Hematopoietic multipotent progenitor cell treated with erythropoietin and hydrocortisone succinate and interleukin-3 and kit ligand, for 8 days (in vitro differentiated cells): ENCODE measurements around the gene EN1.

Experiments used
- DNase-seq: peaks from one replicate; pipeline ENCODE4 v3.0.0-alpha.2; 2015

EN1 gene

GRCh38 chr2:118842661-118843482 is 4.6 kb downstream of the EN1 start:
- no peak for DNase-seq

- no peak for DNase-seq
Measured at GRCh38 chr2:118841828-118842461, 5.5 kb downstream of the EN1 start.

GRCh38 chr2:118841450-118841827 is 6.0 kb downstream of the EN1 start:
- no peak for DNase-seq

- DNase-seq: no peak
Measured at GRCh38 chr2:118838741-118839455, 8.6 kb downstream of the EN1 start.

GRCh38 chr2:118837621-118838020 is 9.8 kb downstream of the EN1 start:
- no peak for DNase-seq

GRCh38 chr2:118837067-118837466 is 10.4 kb downstream of the EN1 start:
- DNase-seq: no peak

GRCh38 chr2:118836411-118836930 is 11.0 kb downstream of the EN1 start:
- DNase-seq: no peak

GRCh38 chr2:118835746-118836410 is 11.6 kb downstream of the EN1 start:
- no peak for DNase-seq

GRCh38 chr2:118834901-118835745 is 12.3 kb downstream of the EN1 start:
- no peak for DNase-seq

- DNase-seq: no peak
Measured at GRCh38 chr2:118834440-118834810, 13.0 kb downstream of the EN1 start.

- no peak for DNase-seq
Measured at GRCh38 chr2:118833716-118834439, 13.6 kb downstream of the EN1 start.

- DNase-seq: no peak
Measured at GRCh38 chr2:118832791-118833715, 14.4 kb downstream of the EN1 start.

GRCh38 chr2:118832071-118832790 is 15.2 kb downstream of the EN1 start:
- no peak for DNase-seq

- no peak for DNase-seq
Measured at GRCh38 chr2:118830881-118831280, 16.6 kb downstream of the EN1 start.

GRCh38 chr2:118830118-118830517 is 17.3 kb downstream of the EN1 start:
- DNase-seq: no peak

GRCh38 chr2:118826093-118826492 is 21.4 kb downstream of the EN1 start:
- DNase-seq: no peak

GRCh38 chr2:118823633-118824032 is 23.8 kb downstream of the EN1 start:
- DNase-seq: no peak

GRCh38 chr2:118822572-118822971 is 24.9 kb downstream of the EN1 start:
- no peak for DNase-seq

GRCh38 chr2:118822015-118822414 is 25.4 kb downstream of the EN1 start:
- no peak for DNase-seq

- no peak for DNase-seq
Measured at GRCh38 chr2:118817469-118817868, 30.0 kb downstream of the EN1 start.
